ENCODE data around the gene KCNN1. TPM values are rescaled to one million over a fixed set of nuclear protein-coding genes. Genes with fewer than 3 reads are reported as not detected.

The KCNN1 gene
- total RNA-seq, 2 experiments from 2014 or later, result 0.24 TPM; not detected in 1

- peak within 1 kb of the TSS; percentile 82 for H3K27ac Mint-ChIP-seq
- CTCF ChIA-PET, result interaction anchor here (0.7 to 5.3 kb wide), 11 partner anchors 16 to 110 kb away, joined by 3 to 122 read pairs (median 5); partner anchors contain the start of genes IL12RB1 and MAST3
- no peaks in the 10 kb centered on the region for H3K27me3 Mint-ChIP-seq
- peaks cover 33% of the 10 kb centered on the region for H3K4me1 Mint-ChIP-seq (ENCODE audit: low read depth)
- intact Hi-C loops (cut with micrococcal nuclease), result loop anchor here (1.0 to 2.0 kb wide), 4 partner anchors 15 to 145 kb away; partner anchors contain the start of gene PIK3R2
- H3K36me3 Mint-ChIP-seq, result peaks cover 27% of the 10 kb centered on the region
- peaks cover 2% of the 10 kb centered on the region for H3K9me3 Mint-ChIP-seq
- H3K4me3 Mint-ChIP-seq, result peak within 1 kb of the TSS; percentile 83
- peak; percentile 93 for DNase-seq
- POLR2A ChIA-PET, result interaction anchor here (0.6 to 2.1 kb wide), 7 partner anchors 16 to 196 kb away, joined by 3 to 10 read pairs (median 4); partner anchors contain the start of gene IL12RB1
Measured at GRCh38 chr19:18007917-18008673, 41.2 kb downstream of the KCNN1 start, which contains the start of gene ARRDC2. ARRDC2 (plus strand) TSS chr19:18008170; CDS start chr19:18008311, 141 bp downstream.

GRCh38 chr19:18008814-18009213 lies 41.9 kb downstream of the KCNN1 start:
- H3K4me3 Mint-ChIP-seq, result peak overlapping the region; percentile 83
- peak overlapping the region; percentile 66 for H3K27ac Mint-ChIP-seq
- peaks cover 2% of the 10 kb centered on the region for H3K9me3 Mint-ChIP-seq
- no peaks in the 10 kb centered on the region for H3K27me3 Mint-ChIP-seq
- peaks cover 40% of the 10 kb centered on the region for H3K4me1 Mint-ChIP-seq (ENCODE audit: low read depth)
- H3K36me3 Mint-ChIP-seq, result peaks cover 34% of the 10 kb centered on the region
- CTCF ChIA-PET, result interaction anchor here (1.3 to 5.3 kb wide), 3 partner anchors 36 to 101 kb away, joined by 5 to 122 read pairs (median 10); no protein-coding TSS in a partner anchor
- POLR2A ChIA-PET, result interaction anchor here (1.9 to 2.1 kb wide), 2 partner anchors 47 to 78 kb away, joined by 9 to 10 read pairs; partner anchors contain the start of gene IL12RB1
- no peak for DNase-seq
- intact Hi-C loops (cut with micrococcal nuclease), result loop anchor here (2.0 kb wide), 1 partner anchor 14 kb away; no protein-coding TSS in a partner anchor

- peak; percentile 60 for DNase-seq
- Mint-ChIP-seq H3K27me3 (no peaks in the 10 kb centered on the region), H3K36me3 (peaks cover 41% of the 10 kb centered on the region), H3K4me1 (ENCODE audit: low read depth) (peaks cover 47% of the 10 kb centered on the region), H3K4me3 (peak overlapping the region; percentile 83), H3K27ac (peak overlapping the region; percentile 42), H3K9me3 (peaks cover 2% of the 10 kb centered on the region)
- intact Hi-C loops (cut with micrococcal nuclease), result loop anchor here (2.0 kb wide), 1 partner anchor 13 kb away; no protein-coding TSS in a partner anchor
- ChIA-PET CTCF (interaction anchor here (5.3 kb wide), 1 partner anchor 49 kb away, joined by 122 read pairs; no protein-coding TSS in a partner anchor), POLR2A (interaction anchor here (1.0 kb wide), 1 partner anchor 82 kb away, joined by 3 read pairs; no protein-coding TSS in a partner anchor)
Measured at GRCh38 chr19:18009412-18010066, 42.6 kb downstream of the KCNN1 start.

- DNase-seq, result no peak
- H3K27ac Mint-ChIP-seq, result no peak overlapping the region
- H3K4me3 Mint-ChIP-seq, result no peak overlapping the region
- H3K27me3 Mint-ChIP-seq, result no peaks in the 10 kb centered on the region
- ChIA-PET POLR2A (interaction anchor here (0.6 to 1.2 kb wide), 3 partner anchors 46 to 81 kb away, joined by 3 to 4 read pairs (median 3); no protein-coding TSS in a partner anchor), CTCF (interaction anchor here (5.3 kb wide), 1 partner anchor 49 kb away, joined by 122 read pairs; no protein-coding TSS in a partner anchor)
- intact Hi-C loops (cut with micrococcal nuclease), result no loop called here
- peaks cover 42% of the 10 kb centered on the region for H3K36me3 Mint-ChIP-seq
- H3K4me1 Mint-ChIP-seq (ENCODE audit: low read depth), result peaks cover 51% of the 10 kb centered on the region
- peaks cover 2% of the 10 kb centered on the region for H3K9me3 Mint-ChIP-seq
Measured at GRCh38 chr19:18010149-18010548, 43.2 kb downstream of the KCNN1 start.

GRCh38 chr19:18013210-18014111 lies 46.6 kb downstream of the KCNN1 start:
- Mint-ChIP-seq H3K4me3 (no peak overlapping the region), H3K4me1 (ENCODE audit: low read depth) (peaks cover 51% of the 10 kb centered on the region), H3K9me3 (no peaks in the 10 kb centered on the region), H3K27me3 (no peaks in the 10 kb centered on the region), H3K27ac (peak overlapping the region; percentile 80), H3K36me3 (peaks cover 42% of the 10 kb centered on the region)
- ChIA-PET POLR2A (interaction anchor here (0.6 to 1.5 kb wide), 4 partner anchors 9 to 178 kb away, joined by 3 to 4 read pairs (median 4); no protein-coding TSS in a partner anchor), CTCF (interaction anchor here (0.6 to 1.3 kb wide), 2 partner anchors 45 to 103 kb away, joined by 3 to 6 read pairs; no protein-coding TSS in a partner anchor)
- intact Hi-C loops (cut with micrococcal nuclease), result no loop called here
- no peak for DNase-seq

- Mint-ChIP-seq H3K36me3 (peaks cover 36% of the 10 kb centered on the region), H3K27me3 (no peaks in the 10 kb centered on the region), H3K27ac (peak overlapping the region; percentile 80), H3K9me3 (no peaks in the 10 kb centered on the region), H3K4me1 (ENCODE audit: low read depth) (peaks cover 46% of the 10 kb centered on the region), H3K4me3 (no peak overlapping the region)
- ChIA-PET CTCF (interaction anchor here (0.6 to 1.3 kb wide), 2 partner anchors 44 to 48 kb away, joined by 3 to 6 read pairs; no protein-coding TSS in a partner anchor), POLR2A (interaction anchor here (0.6 to 1.5 kb wide), 3 partner anchors 8 to 30 kb away, joined by 3 to 4 read pairs (median 3); no protein-coding TSS in a partner anchor)
- peak; percentile 52 for DNase-seq
- intact Hi-C loops (cut with micrococcal nuclease), result no loop called here
Measured at GRCh38 chr19:18014197-18014596, 47.3 kb downstream of the KCNN1 start.

GRCh38 chr19:18016209-18016910 lies 49.5 kb downstream of the KCNN1 start:
- H3K27me3 Mint-ChIP-seq, result no peaks in the 10 kb centered on the region
- no peak overlapping the region for H3K4me3 Mint-ChIP-seq
- CTCF ChIA-PET, result no interaction called here
- POLR2A ChIA-PET, result no interaction called here
- DNase-seq, result no peak
- H3K36me3 Mint-ChIP-seq, result peaks cover 27% of the 10 kb centered on the region
- H3K9me3 Mint-ChIP-seq, result no peaks in the 10 kb centered on the region
- intact Hi-C loops (cut with micrococcal nuclease), result no loop called here
- peaks cover 57% of the 10 kb centered on the region for H3K4me1 Mint-ChIP-seq (ENCODE audit: low read depth)
- no peak overlapping the region for H3K27ac Mint-ChIP-seq

- Mint-ChIP-seq H3K4me1 (ENCODE audit: low read depth) (peaks cover 67% of the 10 kb centered on the region), H3K27ac (no peak overlapping the region), H3K9me3 (no peaks in the 10 kb centered on the region), H3K27me3 (no peaks in the 10 kb centered on the region), H3K36me3 (peaks cover 27% of the 10 kb centered on the region), H3K4me3 (no peak overlapping the region)
- DNase-seq, result no peak
- POLR2A ChIA-PET, result no interaction called here
- CTCF ChIA-PET, result interaction anchor here (0.7 kb wide), 1 partner anchor 70 kb away, joined by 3 read pairs; no protein-coding TSS in a partner anchor
- intact Hi-C loops (cut with micrococcal nuclease), result no loop called here
Measured at GRCh38 chr19:18017275-18018083, 50.6 kb downstream of the KCNN1 start.

GRCh38 chr19:18020212-18021085 lies 53.5 kb downstream of the KCNN1 start:
- intact Hi-C loops (cut with micrococcal nuclease), result loop anchor here (1.0 to 5.0 kb wide), 2 partner anchors 25 to 37 kb away; no protein-coding TSS in a partner anchor
- no peak overlapping the region for H3K4me3 Mint-ChIP-seq
- no peak for DNase-seq
- peaks cover 60% of the 10 kb centered on the region for H3K4me1 Mint-ChIP-seq (ENCODE audit: low read depth)
- H3K27ac Mint-ChIP-seq, result peak overlapping the region; percentile 95
- H3K27me3 Mint-ChIP-seq, result no peaks in the 10 kb centered on the region
- CTCF ChIA-PET, result interaction anchor here (1.1 kb wide), 1 partner anchor 35 kb away, joined by 3 read pairs; no protein-coding TSS in a partner anchor
- H3K9me3 Mint-ChIP-seq, result no peaks in the 10 kb centered on the region
- POLR2A ChIA-PET, result interaction anchor here (0.7 to 1.9 kb wide), 3 partner anchors 8 to 25 kb away, joined by 3 to 7 read pairs (median 4); no protein-coding TSS in a partner anchor
- H3K36me3 Mint-ChIP-seq, result peaks cover 2% of the 10 kb centered on the region
